ENCODE measurements around the gene TCF4. TPM values are rescaled to one million over a fixed set of nuclear protein-coding genes. Genes with fewer than 3 reads are reported as not detected.

TCF4 gene
- total RNA-seq, 1 experiment from 2014 or later: 104 TPM

- TF ChIP-seq, protein P1, sequence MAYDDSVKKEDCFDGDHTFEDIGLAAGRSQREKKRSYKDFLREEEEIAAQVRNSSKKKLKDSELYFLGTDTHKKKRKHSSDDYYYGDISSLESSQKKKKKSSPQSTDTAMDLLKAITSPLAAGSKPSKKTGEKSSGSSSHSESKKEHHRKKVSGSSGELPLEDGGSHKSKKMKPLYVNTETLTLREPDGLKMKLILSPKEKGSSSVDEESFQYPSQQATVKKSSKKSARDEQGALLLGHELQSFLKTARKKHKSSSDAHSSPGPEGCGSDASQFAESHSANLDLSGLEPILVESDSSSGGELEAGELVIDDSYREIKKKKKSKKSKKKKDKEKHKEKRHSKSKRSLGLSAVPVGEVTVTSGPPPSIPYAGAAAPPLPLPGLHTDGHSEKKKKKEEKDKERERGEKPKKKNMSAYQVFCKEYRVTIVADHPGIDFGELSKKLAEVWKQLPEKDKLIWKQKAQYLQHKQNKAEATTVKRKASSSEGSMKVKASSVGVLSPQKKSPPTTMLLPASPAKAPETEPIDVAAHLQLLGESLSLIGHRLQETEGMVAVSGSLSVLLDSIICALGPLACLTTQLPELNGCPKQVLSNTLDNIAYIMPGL (CRISPR knock-in tag; IDR thresholded peaks at IDR 0.05): no peak
- no peak for TF ChIP-seq NFATC4 (CRISPR knock-in tag; IDR thresholded peaks at IDR 0.05)
- TF ChIP-seq JAZF1 (CRISPR knock-in tag; IDR thresholded peaks at IDR 0.05): no peak
- no peak for TF ChIP-seq TEAD4 (CRISPR knock-in tag; IDR thresholded peaks at IDR 0.05)
- TF ChIP-seq OVOL2 (CRISPR knock-in tag; IDR thresholded peaks at IDR 0.05; ENCODE audit: borderline replicate concordance): no peak
- no peak for TF ChIP-seq PRDM15 (CRISPR knock-in tag; IDR thresholded peaks at IDR 0.05)
- no peak for TF ChIP-seq GTF2I (CRISPR knock-in tag; conservative IDR thresholded peaks at IDR 0.05)
- no peak for TF ChIP-seq ZNF671 (CRISPR knock-in tag; IDR thresholded peaks at IDR 0.05)
- TF ChIP-seq, protein P2, sequence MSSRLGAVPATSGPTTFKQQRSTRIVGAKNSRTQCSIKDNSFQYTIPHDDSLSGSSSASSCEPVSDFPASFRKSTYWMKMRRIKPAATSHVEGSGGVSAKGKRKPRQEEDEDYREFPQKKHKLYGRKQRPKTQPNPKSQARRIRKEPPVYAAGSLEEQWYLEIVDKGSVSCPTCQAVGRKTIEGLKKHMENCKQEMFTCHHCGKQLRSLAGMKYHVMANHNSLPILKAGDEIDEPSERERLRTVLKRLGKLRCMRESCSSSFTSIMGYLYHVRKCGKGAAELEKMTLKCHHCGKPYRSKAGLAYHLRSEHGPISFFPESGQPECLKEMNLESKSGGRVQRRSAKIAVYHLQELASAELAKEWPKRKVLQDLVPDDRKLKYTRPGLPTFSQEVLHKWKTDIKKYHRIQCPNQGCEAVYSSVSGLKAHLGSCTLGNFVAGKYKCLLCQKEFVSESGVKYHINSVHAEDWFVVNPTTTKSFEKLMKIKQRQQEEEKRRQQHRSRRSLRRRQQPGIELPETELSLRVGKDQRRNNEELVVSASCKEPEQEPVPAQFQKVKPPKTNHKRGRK (CRISPR knock-in tag; IDR thresholded peaks at IDR 0.05; ENCODE audit: borderline replicate concordance): no peak
- TF ChIP-seq, protein P3, sequence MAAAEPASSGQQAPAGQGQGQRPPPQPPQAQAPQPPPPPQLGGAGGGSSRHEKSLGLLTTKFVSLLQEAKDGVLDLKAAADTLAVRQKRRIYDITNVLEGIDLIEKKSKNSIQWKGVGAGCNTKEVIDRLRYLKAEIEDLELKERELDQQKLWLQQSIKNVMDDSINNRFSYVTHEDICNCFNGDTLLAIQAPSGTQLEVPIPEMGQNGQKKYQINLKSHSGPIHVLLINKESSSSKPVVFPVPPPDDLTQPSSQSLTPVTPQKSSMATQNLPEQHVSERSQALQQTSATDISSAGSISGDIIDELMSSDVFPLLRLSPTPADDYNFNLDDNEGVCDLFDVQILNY (CRISPR knock-in tag; IDR thresholded peaks at IDR 0.05): no peak
- no peak for TF ChIP-seq JUN (CRISPR knock-in tag; IDR thresholded peaks at IDR 0.05)
- TF ChIP-seq, protein P4, sequence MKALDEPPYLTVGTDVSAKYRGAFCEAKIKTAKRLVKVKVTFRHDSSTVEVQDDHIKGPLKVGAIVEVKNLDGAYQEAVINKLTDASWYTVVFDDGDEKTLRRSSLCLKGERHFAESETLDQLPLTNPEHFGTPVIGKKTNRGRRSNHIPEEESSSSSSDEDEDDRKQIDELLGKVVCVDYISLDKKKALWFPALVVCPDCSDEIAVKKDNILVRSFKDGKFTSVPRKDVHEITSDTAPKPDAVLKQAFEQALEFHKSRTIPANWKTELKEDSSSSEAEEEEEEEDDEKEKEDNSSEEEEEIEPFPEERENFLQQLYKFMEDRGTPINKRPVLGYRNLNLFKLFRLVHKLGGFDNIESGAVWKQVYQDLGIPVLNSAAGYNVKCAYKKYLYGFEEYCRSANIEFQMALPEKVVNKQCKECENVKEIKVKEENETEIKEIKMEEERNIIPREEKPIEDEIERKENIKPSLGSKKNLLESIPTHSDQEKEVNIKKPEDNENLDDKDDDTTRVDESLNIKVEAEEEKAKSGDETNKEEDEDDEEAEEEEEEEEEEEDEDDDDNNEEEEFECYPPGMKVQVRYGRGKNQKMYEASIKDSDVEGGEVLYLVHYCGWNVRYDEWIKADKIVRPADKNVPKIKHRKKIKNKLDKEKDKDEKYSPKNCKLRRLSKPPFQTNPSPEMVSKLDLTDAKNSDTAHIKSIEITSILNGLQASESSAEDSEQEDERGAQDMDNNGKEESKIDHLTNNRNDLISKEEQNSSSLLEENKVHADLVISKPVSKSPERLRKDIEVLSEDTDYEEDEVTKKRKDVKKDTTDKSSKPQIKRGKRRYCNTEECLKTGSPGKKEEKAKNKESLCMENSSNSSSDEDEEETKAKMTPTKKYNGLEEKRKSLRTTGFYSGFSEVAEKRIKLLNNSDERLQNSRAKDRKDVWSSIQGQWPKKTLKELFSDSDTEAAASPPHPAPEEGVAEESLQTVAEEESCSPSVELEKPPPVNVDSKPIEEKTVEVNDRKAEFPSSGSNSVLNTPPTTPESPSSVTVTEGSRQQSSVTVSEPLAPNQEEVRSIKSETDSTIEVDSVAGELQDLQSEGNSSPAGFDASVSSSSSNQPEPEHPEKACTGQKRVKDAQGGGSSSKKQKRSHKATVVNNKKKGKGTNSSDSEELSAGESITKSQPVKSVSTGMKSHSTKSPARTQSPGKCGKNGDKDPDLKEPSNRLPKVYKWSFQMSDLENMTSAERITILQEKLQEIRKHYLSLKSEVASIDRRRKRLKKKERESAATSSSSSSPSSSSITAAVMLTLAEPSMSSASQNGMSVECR (CRISPR knock-in tag; IDR thresholded peaks at IDR 0.05; ENCODE audit: borderline replicate concordance): no peak
- TF ChIP-seq ZBTB21 (CRISPR knock-in tag; IDR thresholded peaks at IDR 0.05; ENCODE audit: borderline replicate concordance): no peak
- TF ChIP-seq, protein P5, sequence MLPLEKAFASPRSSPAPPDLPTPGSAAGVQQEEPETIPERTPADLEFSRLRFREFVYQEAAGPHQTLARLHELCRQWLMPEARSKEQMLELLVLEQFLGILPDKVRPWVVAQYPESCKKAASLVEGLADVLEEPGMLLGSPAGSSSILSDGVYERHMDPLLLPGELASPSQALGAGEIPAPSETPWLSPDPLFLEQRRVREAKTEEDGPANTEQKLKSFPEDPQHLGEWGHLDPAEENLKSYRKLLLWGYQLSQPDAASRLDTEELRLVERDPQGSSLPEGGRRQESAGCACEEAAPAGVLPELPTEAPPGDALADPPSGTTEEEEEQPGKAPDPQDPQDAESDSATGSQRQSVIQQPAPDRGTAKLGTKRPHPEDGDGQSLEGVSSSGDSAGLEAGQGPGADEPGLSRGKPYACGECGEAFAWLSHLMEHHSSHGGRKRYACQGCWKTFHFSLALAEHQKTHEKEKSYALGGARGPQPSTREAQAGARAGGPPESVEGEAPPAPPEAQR (CRISPR knock-in tag; IDR thresholded peaks at IDR 0.05): no peak
- TF ChIP-seq GRHL2 (CRISPR knock-in tag; IDR thresholded peaks at IDR 0.05; ENCODE audit: insufficient replicate concordance, severe bottlenecking): no peak
Measured at GRCh38 chr18:55584201-55584600, 3.8 kb downstream of the TCF4 start (continued).

All from WTC11 (cell line).